Measurements from ENCODE around the gene CYP3A7.

GRCh38 chr7:99768471-99768870, 33.5 kb upstream of the CYP3A7 start:
- TF ChIP-seq RELA (CRISPR knock-in tag; IDR thresholded peaks at IDR 0.05; ENCODE audit: borderline replicate concordance) (no peak), E2F4 (CRISPR knock-in tag; IDR thresholded peaks at IDR 0.05; ENCODE audit: borderline replicate concordance, low read depth) (no peak)

Data from WTC11 (cell line).